Mesothelial cell of epicardium (in vitro differentiated cells): ENCODE measurements around the gene DDX20. TPM values are rescaled to one million over a fixed set of nuclear protein-coding genes. Genes with fewer than 3 reads are reported as not detected.
A peak's percentile ranks its signal among the peaks of the same experiment; 100 is the strongest.
"Not testable (repeated sequence)": the region's sequence is repeated elsewhere in the genome, so short reads cannot be mapped to it uniquely, and the experiment has no call there.

ENCODE experiments used
- DNase-seq, 2 experiments: peaks; one replicate each; pipeline ENCODE4 v3.0.0; 2021; ENCODE audit warnings: low spot score in 2 of 2; ENCODE audit not compliant: unreplicated experiment in 2 of 2
- H3K27ac Mint-ChIP-seq: 2 replicates; pipeline ENCODE4 v1.8.0; 2021; ENCODE audit warnings: mixed read lengths
- H3K27me3 Mint-ChIP-seq: 2 replicates; pipeline ENCODE4 v1.8.0; 2021; ENCODE audit warnings: low read depth, mixed read lengths
- H3K36me3 Mint-ChIP-seq: 2 replicates; pipeline ENCODE4 v1.8.0; 2021; ENCODE audit warnings: mixed read lengths
- H3K4me1 Mint-ChIP-seq: 2 replicates; pipeline ENCODE4 v1.8.0; 2021; ENCODE audit warnings: mixed read lengths
- H3K4me3 Mint-ChIP-seq: 2 replicates; pipeline ENCODE4 v1.8.0; 2021; ENCODE audit warnings: mild to moderate bottlenecking, moderate library complexity, mixed read lengths
- H3K9me3 Mint-ChIP-seq: 2 replicates; pipeline ENCODE4 v1.8.0; 2021; ENCODE audit warnings: mixed read lengths
- total RNA-seq: library from RNA; stranded (reverse); gene quantifications from 3 replicates; pipeline ENCODE4 v1.2.1, GENCODE V29; 2021
- TF ChIP-seq, protein P1 (sequence below): fragments of 200-600 bp; sonication (generic); IDR thresholded peaks from one replicate; pipeline ENCODE4 v1.5.0; 2021; ENCODE audit warnings: antibody characterized with exemption; ENCODE audit not compliant: unreplicated experiment

The DDX20 gene
- total RNA-seq, 1 donor from 2014 or later = 16.5 TPM

DNA sequence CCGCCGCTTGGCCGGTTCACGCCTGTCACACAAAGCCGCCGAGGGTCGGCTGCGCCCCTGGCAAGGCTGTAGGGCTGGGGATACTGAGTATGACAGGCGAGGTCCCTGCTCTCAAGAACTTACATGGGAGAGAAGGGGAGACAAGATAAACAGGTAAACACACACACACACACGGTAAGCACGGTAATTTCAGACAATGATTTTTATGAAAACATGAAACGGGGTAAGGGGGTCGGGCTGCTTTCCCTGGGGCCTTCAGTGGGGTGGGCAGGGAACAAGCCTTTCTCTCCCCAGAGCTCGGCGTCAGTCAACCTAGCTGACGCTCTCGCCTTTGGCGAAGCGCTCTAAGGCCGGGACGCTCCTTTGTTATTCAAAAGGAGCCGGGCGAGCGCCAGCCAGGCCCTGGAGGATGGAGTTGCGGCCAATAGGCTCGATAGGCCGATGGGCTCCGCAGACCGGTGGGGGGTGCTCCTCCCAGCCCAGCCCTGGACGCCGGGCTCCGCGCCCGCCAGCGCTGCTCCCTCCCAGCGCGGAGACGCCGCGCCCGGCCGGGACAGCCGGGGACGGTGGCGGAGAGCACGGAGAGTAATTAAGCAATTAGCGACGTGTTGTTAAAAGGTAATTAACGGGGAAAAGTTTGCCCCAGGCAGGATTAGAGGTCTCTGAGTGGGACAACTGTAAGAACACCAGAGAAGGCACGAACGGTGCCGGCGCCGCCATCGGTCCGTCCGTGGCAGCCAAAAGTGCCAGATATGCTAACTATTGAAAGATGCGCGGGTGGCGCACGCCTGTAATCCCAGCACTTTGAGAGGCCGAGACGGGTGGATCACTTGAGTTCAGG lies 15.6 kb upstream of the DDX20 start:
- peak overlapping the region; percentile 78 for H3K27ac Mint-ChIP-seq
- H3K36me3 Mint-ChIP-seq = no peaks in the 10 kb centered on the region
- peak overlapping the region; percentile 74 for H3K4me3 Mint-ChIP-seq
- H3K9me3 Mint-ChIP-seq = no peaks in the 10 kb centered on the region
- peaks cover 17% of the 10 kb centered on the region for H3K4me1 Mint-ChIP-seq
- TF ChIP-seq, protein P1, sequence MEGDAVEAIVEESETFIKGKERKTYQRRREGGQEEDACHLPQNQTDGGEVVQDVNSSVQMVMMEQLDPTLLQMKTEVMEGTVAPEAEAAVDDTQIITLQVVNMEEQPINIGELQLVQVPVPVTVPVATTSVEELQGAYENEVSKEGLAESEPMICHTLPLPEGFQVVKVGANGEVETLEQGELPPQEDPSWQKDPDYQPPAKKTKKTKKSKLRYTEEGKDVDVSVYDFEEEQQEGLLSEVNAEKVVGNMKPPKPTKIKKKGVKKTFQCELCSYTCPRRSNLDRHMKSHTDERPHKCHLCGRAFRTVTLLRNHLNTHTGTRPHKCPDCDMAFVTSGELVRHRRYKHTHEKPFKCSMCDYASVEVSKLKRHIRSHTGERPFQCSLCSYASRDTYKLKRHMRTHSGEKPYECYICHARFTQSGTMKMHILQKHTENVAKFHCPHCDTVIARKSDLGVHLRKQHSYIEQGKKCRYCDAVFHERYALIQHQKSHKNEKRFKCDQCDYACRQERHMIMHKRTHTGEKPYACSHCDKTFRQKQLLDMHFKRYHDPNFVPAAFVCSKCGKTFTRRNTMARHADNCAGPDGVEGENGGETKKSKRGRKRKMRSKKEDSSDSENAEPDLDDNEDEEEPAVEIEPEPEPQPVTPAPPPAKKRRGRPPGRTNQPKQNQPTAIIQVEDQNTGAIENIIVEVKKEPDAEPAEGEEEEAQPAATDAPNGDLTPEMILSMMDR = no peak
- H3K27me3 Mint-ChIP-seq = peaks cover 56% of the 10 kb centered on the region
- DNase-seq = peak in 1 of 2 experiments; percentile 51

DNA sequence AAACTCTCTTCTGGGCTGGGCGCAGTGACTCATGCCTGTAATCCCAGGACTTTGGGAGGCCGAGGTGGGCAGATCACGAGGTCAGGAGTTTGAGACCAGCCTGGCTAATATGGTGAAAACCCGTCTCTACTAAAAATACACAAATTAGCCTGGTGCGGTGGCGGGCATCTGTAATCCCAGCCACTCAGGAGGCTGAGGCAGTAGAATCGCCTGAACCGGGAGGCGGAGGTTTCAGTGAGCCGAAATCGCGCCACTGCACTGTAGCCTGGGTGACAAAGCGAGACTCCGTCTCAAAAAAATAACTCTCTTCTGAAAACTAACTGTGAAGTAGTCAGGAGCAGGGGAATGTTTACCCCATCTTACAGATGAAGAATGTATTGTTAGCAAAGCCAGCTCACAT lies 13.4 kb upstream of the DDX20 start:
- Mint-ChIP-seq H3K27me3 (peaks cover 66% of the 10 kb centered on the region), H3K4me1 (peaks cover 15% of the 10 kb centered on the region)
- H3K27ac Mint-ChIP-seq, H3K4me3 Mint-ChIP-seq, H3K36me3 Mint-ChIP-seq, DNase-seq, H3K9me3 Mint-ChIP-seq: not testable (repeated sequence)

- Mint-ChIP-seq H3K9me3 (no peaks in the 10 kb centered on the region), H3K27me3 (peaks cover 66% of the 10 kb centered on the region), H3K36me3 (no peaks in the 10 kb centered on the region), H3K27ac (no peak overlapping the region), H3K4me3 (no peak overlapping the region), H3K4me1 (peaks cover 9% of the 10 kb centered on the region)
- TF ChIP-seq, protein P1 = no peak
- DNase-seq = no peak
Observed at GRCh38 chr1:111742938-111743549, 12.7 kb upstream of the DDX20 start.

GRCh38 chr1:111743679-111744101 lies 12.0 kb upstream of the DDX20 start:
- DNase-seq = no peak
- Mint-ChIP-seq H3K4me3 (no peak overlapping the region), H3K27ac (no peak overlapping the region), H3K9me3 (no peaks in the 10 kb centered on the region), H3K4me1 (peaks cover 7% of the 10 kb centered on the region), H3K27me3 (peaks cover 68% of the 10 kb centered on the region), H3K36me3 (no peaks in the 10 kb centered on the region)
- TF ChIP-seq, protein P1 = no peak

DNA sequence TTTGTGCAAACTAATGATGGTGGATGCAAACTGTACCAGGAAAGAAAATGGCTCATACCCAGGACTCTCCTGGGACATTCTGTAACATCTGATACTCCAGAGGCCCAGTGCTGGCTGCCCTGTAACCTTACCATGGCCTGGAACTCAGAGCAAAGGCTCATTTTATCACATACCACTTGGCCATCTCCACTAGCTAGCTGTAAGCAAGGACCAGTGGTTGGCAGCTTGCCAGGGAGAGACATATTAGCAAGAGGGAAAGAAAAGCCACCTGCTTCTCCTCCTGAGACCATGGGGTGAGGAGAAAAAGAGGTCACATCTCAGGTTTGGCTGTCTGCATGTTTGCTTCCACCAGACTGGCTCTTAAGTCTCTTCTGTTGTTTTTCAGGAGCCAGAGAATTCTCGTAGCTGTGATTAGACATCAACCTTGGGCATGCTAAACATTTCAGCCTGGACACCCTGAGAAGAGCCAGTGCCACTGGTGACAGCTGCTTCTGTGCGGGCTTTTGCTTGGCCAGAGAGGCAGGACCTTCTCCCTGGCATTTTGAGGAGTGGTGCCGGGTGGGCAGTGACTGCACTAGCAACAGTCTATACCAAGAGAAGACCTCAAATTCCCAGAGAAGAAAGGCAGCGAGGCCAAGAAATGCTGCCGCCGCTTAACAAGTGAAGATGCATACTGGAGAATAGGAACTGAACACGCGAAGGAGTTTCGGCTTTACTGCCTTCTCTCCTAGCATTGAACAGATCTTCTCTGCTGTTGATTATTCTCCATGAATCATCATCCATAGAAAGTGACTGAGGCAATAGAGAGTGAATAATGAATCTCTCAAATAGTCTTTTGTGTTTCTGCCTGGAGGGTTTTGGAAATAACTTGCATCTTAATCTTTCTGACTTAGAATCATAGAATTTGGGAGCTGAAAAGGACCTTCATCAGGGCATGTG lies 9.8 kb upstream of the DDX20 start:
- H3K36me3 Mint-ChIP-seq = no peaks in the 10 kb centered on the region
- TF ChIP-seq, protein P1 = no peak
- H3K27ac Mint-ChIP-seq = no peak overlapping the region
- peaks cover 53% of the 10 kb centered on the region for H3K27me3 Mint-ChIP-seq
- peaks cover 11% of the 10 kb centered on the region for H3K4me1 Mint-ChIP-seq
- no peak overlapping the region for H3K4me3 Mint-ChIP-seq
- H3K9me3 Mint-ChIP-seq = no peaks in the 10 kb centered on the region
- DNase-seq = no peak
